Measurements from ENCODE around the gene B4GALT3. TPM values are rescaled to one million over a fixed set of nuclear protein-coding genes. Genes with fewer than 3 reads are reported as not detected.
A peak's percentile ranks its signal among the peaks of the same experiment; 100 is the strongest.

The B4GALT3 gene
- total and polyA plus RNA-seq, 8 donors, result 14.8 to 35.6 (median 20.3) TPM

GRCh38 chr1:161174911-161175310, 2.4 kb downstream of the B4GALT3 start:
- WGBS, 2 donors, result 94 to 95% methylated on average over 11 of the region's 11 CpGs
- no peak for FAIRE-seq
- H3K36me3 ChIP-seq, result peaks cover 0 to 35% (median 12%) of the 10 kb centered on the region in 3 donors

DNA sequence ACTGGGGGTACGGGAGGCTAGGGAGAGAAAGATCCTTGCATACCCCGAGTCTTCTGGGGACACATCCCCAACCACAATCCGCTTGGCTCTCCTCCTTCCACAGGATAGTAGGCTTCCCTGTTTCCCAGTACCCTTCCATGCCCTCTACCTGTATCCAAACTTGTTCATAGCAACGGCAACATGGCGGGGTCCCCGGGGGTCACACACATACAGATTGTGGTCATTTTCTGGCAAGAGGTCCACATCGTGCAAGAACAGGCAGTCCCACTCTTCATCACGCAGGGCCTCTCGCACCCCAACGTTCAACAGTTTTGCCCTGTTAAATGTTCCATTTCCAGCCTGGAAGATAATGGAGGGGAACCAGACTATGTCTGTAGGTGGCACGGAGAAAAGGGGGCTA, 3.6 kb downstream of the B4GALT3 start:
- Histone ChIP-seq H3K4me1 (peaks cover 0 to 11% (median 4%) of the 10 kb centered on the region in 3 donors), H3K9me3 (no peaks in the 10 kb centered on the region), H3K4me3 (no peak overlapping the region), H3K27ac (no peak overlapping the region), H3K36me3 (peaks cover 0 to 35% (median 12%) of the 10 kb centered on the region in 3 donors), H3K27me3 (no peaks in the 10 kb centered on the region)
- WGBS, 2 donors, result 89 to 92% methylated on average over 11 of the region's 11 CpGs
- FAIRE-seq (no peak), DNase-seq (no peak), ATAC-seq (no peak)
- TF ChIP-seq CTCF (IDR thresholded peaks at IDR 0.05), result no peak
- intact Hi-C loops (cut with DNase I), result no loop called here

More at GRCh38 chr1:161174911-161175310, 2.4 kb downstream of the B4GALT3 start:
- no peak for DNase-seq
- TF ChIP-seq CTCF (IDR thresholded peaks at IDR 0.05), result no peak
- Histone ChIP-seq H3K27ac (no peak overlapping the region), H3K4me3 (no peak overlapping the region), H3K9me3 (no peaks in the 10 kb centered on the region), H3K27me3 (no peaks in the 10 kb centered on the region), H3K4me1 (peaks cover 0 to 11% (median 4%) of the 10 kb centered on the region in 3 donors)
- ATAC-seq, result no peak
- intact Hi-C loops (cut with DNase I), result no loop called here

GRCh38 chr1:161172776-161173376, 4.4 kb downstream of the B4GALT3 start:
- Histone ChIP-seq H3K4me3 (no peak overlapping the region), H3K4me1 (peaks cover 0 to 6% (median 0%) of the 10 kb centered on the region in 3 donors), H3K9me3 (no peaks in the 10 kb centered on the region), H3K27me3 (no peaks in the 10 kb centered on the region), H3K27ac (no peak overlapping the region), H3K36me3 (peaks cover 0 to 35% (median 12%) of the 10 kb centered on the region in 3 donors)
- no peak for TF ChIP-seq CTCF (IDR thresholded peaks at IDR 0.05)
- intact Hi-C loops (cut with DNase I), result no loop called here
- no peak for FAIRE-seq
- WGBS, 2 donors, result 8 to 16% methylated on average over 4 of the region's 4 CpGs
- DNase-seq, result peak in 1 of 6 donors; percentile 42
- ATAC-seq, result no peak

- WGBS, 2 donors, result 82 to 94% methylated on average over 1 of the region's 1 CpG
- no peak for FAIRE-seq
These were observed 5.0 kb downstream of the B4GALT3 start for GRCh38 chr1:161172349-161172748.

More at GRCh38 chr1:161172349-161172748, 5.0 kb downstream of the B4GALT3 start:
- no peak for TF ChIP-seq CTCF (IDR thresholded peaks at IDR 0.05)
- Histone ChIP-seq H3K4me1 (peaks cover 0 to 6% (median 0%) of the 10 kb centered on the region in 3 donors), H3K9me3 (no peaks in the 10 kb centered on the region), H3K36me3 (peaks cover 0 to 35% (median 12%) of the 10 kb centered on the region in 3 donors), H3K27me3 (no peaks in the 10 kb centered on the region), H3K27ac (no peak overlapping the region), H3K4me3 (no peak overlapping the region)
- ATAC-seq (no peak), DNase-seq (no peak)
- intact Hi-C loops (cut with DNase I), result no loop called here
